GM19397 (cell line): Measurements from ENCODE around the gene PCDHGC5.

Source experiments
- ATAC-seq: cut with Tn5 transposase; IDR thresholded peaks from one replicate; pipeline ENCODE4 v1.9.1; 2021; ENCODE audit warnings: mild to moderate bottlenecking, moderate library complexity; ENCODE audit not compliant: unreplicated experiment

The PCDHGC5 gene

DNA sequence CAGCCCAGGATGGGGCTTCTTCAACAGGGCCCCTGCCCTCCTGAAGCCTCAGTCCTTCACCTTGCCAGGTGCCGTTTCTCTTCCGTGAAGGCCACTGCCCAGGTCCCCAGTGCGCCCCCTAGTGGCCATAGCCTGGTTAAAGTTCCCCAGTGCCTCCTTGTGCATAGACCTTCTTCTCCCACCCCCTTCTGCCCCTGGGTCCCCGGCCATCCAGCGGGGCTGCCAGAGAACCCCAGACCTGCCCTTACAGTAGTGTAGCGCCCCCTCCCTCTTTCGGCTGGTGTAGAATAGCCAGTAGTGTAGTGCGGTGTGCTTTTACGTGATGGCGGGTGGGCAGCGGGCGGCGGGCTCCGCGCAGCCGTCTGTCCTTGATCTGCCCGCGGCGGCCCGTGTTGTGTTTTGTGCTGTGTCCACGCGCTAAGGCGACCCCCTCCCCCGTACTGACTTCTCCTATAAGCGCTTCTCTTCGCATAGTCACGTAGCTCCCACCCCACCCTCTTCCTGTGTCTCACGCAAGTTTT lies 23.6 kb downstream of the PCDHGC5 start:
- no peak for ATAC-seq

DNA sequence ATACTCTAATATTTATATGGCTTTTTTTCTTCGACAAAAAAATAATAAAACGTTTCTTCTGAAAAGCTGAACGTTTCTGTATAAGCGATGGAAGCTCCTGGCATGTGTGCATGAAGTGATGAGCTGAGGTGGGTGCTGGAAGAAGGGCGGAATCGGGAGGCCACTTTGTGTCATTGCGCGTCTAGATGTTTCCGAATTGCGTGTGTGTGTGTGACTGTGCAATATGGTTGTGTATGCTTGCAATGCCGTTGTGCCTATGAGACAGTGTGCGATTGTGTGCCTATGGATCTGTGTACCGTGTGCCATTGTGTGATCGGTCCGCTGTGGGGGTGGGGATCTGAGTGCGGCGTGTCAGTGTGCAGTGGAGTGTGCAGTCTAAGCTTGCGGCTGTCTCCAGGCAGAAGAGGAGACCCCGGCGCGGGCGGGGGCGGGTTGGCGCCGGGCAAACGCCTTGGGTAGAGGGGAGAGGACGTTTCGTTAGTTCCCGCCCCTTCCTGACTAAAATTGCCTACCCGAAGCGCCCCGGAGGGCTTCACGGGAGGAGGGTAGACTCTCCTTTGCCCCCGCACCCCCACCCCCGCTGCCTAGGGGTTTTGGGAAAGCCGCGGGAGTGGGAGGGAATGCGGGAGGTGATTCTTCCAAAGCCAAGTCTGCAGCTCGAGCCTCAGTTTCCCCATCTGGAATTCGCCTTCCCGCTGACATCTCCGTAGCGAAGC lies 24.2 kb downstream of the PCDHGC5 start:
- no peak for ATAC-seq

DNA sequence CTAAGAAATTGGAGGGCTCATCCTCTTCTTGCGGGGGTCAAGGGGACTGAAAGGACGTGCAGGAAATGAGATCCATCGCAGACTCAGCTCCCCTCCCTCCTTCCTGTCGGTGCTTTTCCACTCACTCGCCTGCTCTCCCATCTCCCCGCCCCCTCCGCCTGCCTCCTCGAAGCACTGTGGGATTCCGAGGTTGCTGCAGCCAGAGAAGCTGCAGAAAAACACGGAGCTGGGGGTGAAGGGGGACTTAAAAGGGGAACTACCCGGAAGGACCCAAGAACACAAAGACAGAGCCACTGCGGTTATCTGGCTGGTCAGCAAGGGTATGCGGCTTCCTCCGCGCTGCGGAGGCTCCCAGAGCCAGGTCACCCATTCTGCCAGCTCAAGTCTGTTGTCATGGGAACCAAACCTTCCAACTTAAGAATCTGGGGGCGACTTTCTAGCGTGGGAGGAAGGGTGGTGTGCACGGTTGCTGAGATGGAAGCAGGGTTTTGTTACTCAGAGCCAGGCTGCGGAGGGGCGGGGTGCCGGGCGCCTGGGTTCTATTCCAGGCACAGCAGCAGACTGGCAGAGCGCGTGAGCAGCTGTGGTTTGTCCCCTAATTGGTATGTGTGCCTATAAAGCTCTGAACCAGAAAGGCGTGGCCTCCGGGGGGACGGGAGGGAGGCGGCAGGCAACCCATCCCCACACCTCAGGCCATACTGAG lies 24.9 kb downstream of the PCDHGC5 start:
- ATAC-seq, result no peak

DNA sequence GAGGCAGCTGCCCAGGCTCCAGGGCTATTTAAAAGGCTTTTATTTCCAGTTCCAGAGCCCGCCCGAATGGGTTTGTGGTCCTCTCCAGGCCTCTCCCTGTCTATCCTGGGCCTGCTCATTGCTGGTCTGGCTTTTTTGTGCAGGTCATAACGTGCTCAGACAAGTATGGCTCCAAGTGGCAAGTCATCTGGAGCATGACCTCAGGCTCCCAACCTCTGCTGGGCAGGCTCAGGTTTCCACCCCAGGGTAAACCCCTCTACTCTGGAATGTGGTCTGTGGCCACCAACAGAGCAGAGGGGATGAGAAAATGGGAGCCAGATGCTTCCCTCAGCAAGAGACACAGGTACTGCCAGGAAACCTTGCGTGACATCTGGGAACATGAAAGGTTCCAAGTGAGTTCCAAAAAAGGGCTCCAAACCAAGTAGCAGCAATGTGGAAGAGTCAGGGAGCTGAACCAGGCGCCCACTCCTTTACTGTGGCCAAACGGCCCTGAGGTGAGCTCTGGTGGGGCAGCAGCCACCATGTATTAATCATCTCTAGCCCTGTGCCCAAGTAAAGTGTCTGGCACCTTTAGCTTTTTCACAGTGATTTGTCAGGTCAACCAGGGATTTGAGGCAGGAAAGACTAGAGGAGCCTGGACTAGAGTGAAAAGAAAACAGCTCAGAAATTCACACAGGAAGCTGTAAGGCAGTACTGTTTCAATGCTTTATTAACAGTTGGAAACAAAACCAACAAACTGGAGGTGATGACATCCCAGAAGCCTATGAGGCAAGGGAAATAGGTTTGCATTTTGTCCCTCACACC lies 25.7 kb downstream of the PCDHGC5 start:
- ATAC-seq, result no peak

DNA sequence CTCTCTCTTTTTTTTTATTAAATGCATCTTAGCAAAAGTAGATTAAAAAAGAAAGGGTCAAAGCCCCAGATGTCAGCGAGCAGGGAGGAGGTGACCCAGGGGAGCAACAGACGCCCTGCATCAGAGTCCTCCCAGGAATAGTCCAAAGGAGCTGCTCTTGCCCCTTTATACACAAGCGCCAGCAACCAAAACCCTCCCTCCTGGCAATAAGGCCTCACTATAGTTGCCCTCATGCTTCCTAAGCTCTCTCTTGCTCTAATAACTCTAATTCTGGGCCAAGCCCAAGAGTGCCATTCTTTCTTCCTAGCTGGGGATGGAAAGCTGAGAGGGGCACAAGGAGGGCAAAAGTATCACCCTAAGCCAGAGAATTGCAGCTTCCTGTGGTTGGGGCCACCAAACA lies 26.3 kb downstream of the PCDHGC5 start:
- ATAC-seq, result no peak

DNA sequence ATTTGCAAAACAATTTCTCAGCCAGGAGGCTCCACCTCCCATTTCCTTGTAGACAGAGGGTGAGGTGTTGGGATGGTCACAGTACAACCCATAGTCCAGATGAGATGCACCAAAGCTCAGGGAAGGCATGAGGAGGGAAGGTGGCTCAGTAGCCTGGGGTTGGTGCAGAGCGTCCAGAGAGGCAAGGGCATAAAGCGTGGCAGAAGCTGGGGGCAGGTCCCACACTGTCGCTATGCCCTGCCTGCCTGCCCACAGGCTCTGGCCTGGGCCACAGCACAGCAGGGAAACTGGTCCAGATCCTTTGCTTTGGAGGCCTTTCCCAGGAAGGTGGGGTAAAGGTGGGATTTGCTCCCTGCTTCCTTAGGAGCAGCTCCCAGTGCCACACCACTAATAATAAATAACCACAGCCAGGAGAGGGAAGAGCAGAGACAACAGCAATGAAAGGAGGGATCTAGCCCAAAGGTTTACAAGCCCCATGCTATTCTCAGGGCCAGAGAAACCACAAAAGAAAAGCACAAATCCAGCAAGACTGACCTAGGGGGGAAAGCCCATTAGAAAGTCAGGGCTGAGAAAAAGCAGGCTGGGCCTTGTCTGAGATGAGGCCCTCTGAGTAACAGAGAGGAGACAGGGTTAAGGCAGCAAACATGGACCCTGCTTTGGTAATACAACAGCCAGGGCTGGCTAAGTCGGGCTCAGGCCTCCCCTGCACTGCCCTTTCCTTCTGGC lies 27.2 kb downstream of the PCDHGC5 start:
- ATAC-seq, result no peak

DNA sequence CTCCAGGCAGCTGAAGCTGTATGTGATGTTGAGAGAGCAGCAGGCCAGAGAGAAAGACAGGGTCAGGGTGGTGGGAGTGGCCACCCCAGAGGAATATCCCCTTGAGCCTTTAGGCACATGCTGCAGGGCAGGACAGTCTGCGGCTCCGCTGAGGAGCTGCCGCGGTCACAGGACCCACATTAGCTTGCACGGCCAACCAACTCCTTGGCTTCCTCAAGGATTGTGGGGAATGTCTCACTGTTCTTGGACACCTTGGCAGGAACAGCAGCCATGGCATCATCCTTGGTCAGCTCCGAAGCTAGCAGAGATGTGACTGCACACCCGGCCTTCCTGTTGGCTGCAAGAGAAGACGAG lies 27.8 kb downstream of the PCDHGC5 start:
- no peak for ATAC-seq

DNA sequence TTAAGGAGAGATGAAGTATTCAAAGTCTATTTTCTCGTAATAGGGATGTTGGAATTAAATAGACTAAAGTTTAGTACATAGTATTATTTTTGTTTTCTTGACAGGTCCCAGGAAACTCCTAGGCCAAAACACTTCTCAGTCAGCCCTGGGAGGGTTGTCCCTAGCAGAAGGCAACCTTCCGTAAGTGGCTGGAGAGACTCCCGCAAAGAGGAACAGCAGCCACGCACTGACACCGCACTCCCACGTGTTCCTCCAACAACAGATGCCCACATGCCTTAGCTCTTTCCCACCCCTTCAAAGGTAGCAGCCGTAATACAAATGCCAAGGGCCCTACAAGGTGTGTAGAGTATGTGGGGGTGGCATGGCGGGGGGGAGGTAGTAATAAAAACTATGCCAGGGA lies 28.4 kb downstream of the PCDHGC5 start:
- ATAC-seq, result no peak

DNA sequence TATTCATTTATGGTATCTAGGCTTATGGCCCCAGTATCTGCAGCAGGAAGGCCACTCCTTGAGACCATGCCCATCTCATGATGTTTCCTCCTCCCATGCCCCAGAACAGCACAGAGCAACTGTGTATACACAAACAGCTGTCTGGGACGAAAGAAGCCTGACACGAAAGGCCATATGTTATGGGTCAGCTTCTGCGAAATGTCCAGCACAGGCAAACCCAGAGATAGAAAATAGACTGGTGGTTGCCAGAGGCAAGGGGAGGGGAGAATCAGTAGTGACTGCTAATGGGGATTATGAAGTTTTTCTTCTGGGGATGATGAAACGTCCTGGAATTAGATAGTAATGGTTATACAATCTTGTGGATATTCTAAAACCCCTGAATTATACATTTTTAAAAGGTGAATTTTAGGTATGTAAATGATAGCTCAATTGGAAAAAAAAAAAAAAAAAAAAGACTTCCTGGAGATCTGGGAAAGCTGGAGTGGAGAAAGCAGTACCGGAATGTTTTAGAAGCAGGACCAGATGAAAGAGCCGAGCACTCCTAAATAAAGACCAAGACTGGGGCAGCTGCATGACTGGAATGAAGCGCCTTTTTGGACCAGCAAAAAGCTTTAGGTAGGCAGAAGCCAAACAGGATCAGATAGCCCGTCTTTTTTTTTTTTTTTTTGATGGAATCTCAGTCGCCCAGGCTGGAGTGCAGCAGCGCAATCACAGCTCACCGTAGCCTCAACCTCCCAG lies 29.2 kb downstream of the PCDHGC5 start:
- ATAC-seq, result no peak

DNA sequence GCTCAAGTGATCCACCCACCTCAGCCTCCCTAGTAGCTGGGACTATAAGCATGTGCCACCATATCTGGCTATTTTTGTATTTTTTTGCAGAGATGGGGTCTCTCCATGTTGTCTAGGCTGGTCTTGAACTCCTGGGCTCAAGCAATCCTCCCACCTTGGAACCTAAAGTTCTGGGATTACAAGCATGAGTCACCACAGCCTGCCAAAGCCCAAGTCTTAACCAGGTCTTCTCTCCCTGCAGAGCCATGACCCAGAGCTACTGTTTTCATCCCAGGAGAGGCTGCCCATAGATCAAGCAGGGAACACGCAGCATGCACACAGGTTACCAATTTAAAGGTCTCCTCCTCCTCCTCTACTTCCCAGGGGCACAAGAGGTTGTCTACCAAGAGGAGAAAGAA lies 29.7 kb downstream of the PCDHGC5 start:
- ATAC-seq, result no peak

DNA sequence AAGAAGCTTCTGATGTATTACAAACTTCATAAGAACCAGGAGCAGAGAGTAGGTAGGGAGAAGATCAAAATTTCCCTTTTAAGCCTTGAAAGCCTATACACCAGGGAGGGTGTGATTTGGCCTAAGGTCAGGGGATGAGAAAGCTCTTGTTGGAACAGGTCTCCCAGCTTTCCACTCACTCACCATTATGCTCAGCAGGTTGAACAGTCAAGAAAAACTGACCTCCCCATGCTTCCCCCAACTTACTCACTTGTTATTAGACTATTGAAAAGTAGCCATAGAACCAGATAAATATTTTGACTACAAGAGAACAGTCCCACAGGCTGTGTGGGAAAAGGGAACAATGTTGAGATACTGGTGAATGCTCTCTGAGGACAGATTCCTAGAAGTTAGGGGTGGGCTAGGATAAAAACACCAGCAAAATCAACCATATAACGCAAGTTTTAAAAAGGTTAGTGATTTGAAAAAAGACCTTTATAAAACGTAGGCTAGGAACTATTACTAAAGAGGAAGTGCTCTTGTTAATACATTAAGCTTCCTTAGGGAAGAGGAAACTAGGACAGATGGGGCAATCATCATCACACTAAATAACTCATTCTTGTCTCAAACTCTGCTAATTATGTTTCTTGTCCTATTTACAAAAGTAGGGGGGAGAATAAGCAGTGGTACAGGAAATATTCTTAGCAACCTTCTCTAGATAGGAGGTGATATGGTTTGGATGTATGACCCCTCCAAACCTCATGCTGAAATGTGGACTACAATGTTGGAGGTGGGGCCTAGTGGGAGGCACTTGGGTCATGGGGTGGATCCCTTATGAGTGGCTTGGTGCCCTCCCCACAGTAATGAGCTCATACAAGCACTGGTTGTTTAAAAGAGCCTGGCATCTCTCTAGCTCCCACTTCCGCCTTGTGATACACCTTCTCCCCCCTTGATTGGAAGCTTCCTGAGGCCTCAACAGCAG lies 31.0 kb downstream of the PCDHGC5 start:
- ATAC-seq, result no peak

DNA sequence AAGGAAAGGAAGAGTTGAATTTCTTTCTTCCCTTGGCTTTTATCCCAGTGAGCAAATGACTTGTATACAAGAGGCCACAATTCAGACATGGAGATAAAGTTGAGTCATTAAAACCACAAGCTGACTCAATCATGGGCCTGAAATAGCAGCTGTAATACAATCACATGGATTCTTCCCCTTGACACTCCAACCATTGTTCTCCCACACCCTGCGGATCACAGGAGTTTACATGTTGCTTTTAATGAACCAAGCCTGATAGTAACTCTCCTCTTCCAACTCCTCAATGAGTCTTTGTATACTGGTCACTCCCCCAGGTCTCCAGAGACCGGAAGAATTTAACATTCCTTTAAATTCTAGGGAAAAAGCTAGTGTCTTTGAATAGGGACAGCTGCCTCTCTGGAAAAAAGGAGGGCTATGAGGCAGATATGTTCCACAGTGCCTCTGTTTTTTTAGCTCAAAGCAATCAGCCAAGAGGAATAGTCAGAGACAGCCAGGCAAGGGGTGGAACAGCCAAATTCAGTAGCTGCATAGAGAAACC lies 32.4 kb downstream of the PCDHGC5 start:
- ATAC-seq, result no peak

DNA sequence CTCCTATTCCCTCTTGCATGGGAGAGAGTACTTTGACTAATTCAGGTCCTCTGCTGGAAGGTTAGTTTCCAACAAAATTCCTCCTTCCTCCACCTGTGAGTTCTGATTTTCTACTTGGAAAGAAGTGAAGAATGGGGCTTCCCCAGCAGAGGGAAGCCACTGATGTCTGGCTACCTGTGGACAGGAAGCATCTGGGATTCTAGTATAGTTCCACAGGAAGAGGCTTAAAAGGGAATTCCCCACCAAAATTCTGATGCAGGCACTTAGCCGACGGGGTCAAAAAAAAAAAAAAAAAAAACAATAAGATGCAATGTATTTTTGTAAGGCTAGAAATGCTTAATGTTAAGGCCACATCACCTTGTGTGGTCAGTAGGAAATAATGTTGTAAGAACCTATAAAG lies 33.4 kb downstream of the PCDHGC5 start:
- ATAC-seq, result no peak

DNA sequence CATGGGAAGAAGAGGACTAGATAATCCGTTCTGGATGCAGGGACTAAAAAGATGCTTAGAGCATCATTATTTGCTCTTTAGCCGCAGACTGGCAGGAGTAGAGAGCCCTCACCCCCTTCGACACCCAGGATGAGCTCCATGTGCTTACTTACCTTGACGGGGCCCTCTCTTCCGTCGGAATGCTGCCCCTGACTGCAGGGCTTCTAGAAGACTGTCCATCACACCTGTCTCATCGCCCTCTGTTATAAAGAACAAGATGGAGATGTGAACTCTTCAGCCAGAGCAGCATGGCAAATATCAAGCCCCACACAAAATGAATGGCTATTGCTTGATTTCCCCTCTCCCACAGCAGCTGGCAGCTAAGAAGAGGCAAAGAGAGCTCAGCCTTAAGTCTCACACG lies 35.1 kb downstream of the PCDHGC5 start:
- ATAC-seq, result no peak

DNA sequence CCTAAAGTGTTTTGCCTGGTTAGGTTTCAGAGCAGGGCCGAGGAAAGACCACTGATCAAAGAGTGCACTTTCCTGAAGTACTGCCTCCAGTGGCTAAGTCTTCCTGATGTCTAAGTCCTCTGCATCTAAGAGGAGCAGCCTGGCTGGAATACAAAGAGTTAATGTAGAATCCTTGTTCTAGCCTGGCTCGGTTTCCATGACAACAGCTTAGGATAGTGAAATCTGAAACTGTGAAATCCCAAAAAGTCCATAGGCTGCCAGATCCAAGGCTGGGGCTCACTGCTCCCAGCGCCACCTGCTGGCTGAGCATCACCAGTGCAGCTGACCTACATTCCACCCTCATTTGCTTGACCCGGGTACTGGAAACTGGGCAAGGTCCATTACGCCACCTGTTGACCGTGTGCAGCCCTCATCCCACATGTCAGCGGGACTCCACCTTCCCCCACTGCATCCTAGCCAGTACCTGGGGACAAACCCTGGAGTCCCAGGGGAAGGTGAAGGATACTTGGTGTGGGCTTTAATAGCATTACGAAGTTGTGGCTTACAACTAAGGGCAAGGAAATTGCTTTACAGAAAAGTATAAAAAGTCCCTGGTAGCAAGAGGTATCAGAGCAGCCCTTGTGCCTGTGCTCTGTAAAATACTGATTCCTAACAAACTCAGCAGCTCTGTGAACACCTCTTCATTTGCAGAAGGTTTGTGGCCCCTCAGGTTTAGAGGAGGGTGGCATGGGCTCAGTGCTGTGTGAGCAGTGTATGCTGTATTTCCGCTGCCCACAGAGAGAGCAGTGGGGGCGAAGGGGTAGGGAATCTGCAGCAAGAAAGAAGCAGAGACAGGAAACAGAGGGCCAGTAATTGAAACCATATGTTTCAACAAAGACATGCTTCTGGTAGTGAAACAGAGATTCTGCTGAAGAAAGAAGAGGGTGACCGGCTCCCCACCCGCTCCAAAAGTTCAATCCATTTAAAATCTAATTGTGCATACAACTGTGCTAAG lies 36.0 kb downstream of the PCDHGC5 start:
- peak; percentile 57 for ATAC-seq

DNA sequence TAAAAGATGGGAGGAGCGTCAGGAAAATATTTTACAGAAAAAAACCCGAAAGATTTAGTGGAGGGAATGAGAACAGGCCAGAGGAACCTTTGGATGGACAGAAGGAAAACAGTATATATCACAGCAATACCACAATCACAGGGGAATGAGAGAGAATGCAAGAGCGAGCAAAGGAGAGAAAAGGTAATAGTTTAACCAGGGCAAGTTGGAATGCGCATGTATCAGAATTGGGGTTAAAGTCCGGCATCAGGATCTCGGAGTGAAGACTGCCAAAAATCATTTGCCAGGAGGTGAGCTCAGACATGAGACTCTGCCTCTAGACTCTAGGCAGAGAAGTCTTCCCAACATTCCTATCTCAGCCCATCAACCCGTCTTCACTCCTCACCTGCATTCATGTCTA lies 36.8 kb downstream of the PCDHGC5 start:
- ATAC-seq, result no peak

DNA sequence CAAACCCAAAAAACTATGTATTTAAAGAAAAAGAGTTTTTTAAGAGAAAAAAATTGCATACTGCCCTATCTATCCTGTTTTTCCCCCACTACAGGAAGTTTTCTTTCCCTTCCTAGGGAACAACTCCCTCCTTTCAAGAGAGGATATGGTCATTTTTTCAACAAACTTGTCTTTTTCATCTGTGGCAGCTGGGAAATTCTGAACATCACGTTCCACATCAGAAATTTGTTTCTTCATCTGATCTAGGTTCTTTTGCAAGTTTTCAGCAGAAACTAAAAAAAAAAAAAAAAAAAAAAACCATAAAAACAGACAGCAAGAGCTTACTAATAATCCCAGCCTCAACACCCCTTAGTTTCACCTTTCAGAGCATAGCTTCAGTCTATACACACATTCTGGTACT lies 38.5 kb downstream of the PCDHGC5 start:
- no peak for ATAC-seq
